HCT116 (cell line): ENCODE results near the gene DCAF6.

Experiments used
- CEBPB ChIP-seq: IDR thresholded peaks from 2 replicates; pipeline ENCODE4 v1.6.1; 2012; ENCODE audit warnings: low read depth
- POLR2A ChIP-seq: IDR thresholded peaks from 2 replicates; pipeline ENCODE4 v1.7.0; 2011; ENCODE audit warnings: borderline replicate concordance; ENCODE audit not compliant: insufficient read depth, insufficient read length; ENCODE audit errors: extremely low read depth
- RAD21 ChIP-seq: IDR thresholded peaks from 2 replicates; pipeline ENCODE4 v1.6.1; 2012; ENCODE audit warnings: low read depth, mild to moderate bottlenecking
- TF ChIP-seq, protein P1 (sequence below), 3 experiments: fragments of 200-600 bp in 1 of 3; sonication (generic) in 1 of 3; IDR thresholded peaks in 2 of 3; conservative IDR thresholded peaks in 1 of 3; 2 replicates each; pipeline ENCODE4 v1.5.1; 2012 to 2017; ENCODE audit warnings: low read depth in 2 of 3, low read length in 2 of 3, antibody characterized with exemption in 1 of 3, borderline replicate concordance in 1 of 3, control low read depth in 1 of 3, mild to moderate bottlenecking in 1 of 3, mixed read lengths in 1 of 3, mixed run types in 1 of 3, moderate library complexity in 1 of 3; ENCODE audit not compliant: insufficient read depth in 1 of 3

DNA sequence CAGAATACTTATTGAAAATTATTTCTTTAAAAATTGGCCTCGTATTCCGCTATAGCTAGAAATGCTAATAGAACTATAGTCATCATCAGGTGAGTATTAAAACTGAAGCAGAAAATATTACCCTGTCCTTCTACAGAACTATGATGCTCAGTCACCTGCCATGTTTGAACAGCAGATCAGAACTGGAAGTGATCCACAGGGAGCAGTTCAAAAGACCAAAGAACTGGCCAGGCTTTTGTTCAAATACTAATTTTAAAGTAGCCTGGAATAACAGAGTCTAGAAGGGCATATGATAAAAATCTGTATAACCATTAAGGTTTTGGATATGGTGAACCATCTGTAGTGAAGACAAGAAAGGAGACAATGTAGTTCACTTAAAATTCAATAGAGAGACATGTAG is 105.9 kb downstream of the DCAF6 start:
- no peak for TF ChIP-seq CEBPB
- TF ChIP-seq, protein P1, sequence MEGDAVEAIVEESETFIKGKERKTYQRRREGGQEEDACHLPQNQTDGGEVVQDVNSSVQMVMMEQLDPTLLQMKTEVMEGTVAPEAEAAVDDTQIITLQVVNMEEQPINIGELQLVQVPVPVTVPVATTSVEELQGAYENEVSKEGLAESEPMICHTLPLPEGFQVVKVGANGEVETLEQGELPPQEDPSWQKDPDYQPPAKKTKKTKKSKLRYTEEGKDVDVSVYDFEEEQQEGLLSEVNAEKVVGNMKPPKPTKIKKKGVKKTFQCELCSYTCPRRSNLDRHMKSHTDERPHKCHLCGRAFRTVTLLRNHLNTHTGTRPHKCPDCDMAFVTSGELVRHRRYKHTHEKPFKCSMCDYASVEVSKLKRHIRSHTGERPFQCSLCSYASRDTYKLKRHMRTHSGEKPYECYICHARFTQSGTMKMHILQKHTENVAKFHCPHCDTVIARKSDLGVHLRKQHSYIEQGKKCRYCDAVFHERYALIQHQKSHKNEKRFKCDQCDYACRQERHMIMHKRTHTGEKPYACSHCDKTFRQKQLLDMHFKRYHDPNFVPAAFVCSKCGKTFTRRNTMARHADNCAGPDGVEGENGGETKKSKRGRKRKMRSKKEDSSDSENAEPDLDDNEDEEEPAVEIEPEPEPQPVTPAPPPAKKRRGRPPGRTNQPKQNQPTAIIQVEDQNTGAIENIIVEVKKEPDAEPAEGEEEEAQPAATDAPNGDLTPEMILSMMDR (IDR thresholded peaks at IDR 0.05 in 2 of 3, conservative IDR thresholded peaks at IDR 0.05 in 1 of 3; ENCODE audit: borderline replicate concordance in 1 of 3, insufficient read depth in 1 of 3, low read depth in 2 of 3, low read length in 2 of 3) = no peak
- no peak for TF ChIP-seq RAD21
- TF ChIP-seq POLR2A = no peak
